Gastrocnemius medialis (tissue), 4 donors: Measurements from ENCODE around the gene SEC14L5.

Source experiments
- CTCF ChIP-seq, 5 experiments: fragments of 450-650 bp in 3 of 5; fragments of 200-600 bp in 2 of 5; sonication (generic) in 2 of 5; IDR thresholded peaks in 4 of 5; conservative IDR thresholded peaks in 1 of 5; 1 replicate in 4 of 5; 2 replicates in 1 of 5; pipeline ENCODE4 v1.5.1; 2016 to 2019; ENCODE audit warnings: antibody characterized with exemption in 5 of 5, mild to moderate bottlenecking in 3 of 5, moderate library complexity in 3 of 5
- POLR2A ChIP-seq, 2 donors: fragments of 450-650 bp; IDR thresholded peaks; one replicate each; pipeline ENCODE4 v1.6.1; 2017; ENCODE audit warnings: antibody characterized with exemption in 2 of 2, mild to moderate bottlenecking in 2 of 2, moderate library complexity in 2 of 2

- peak in 3 of 5 experiments; percentile 10 to 37 (median 13) for TF ChIP-seq CTCF (IDR thresholded peaks at IDR 0.05 in 4 of 5, conservative IDR thresholded peaks at IDR 0.05 in 1 of 5)
- TF ChIP-seq POLR2A (IDR thresholded peaks at IDR 0.05): no peak
These were observed 67.1 kb downstream of the SEC14L5 start for GRCh38 chr16:5025171-5025632.
